HEK293 (cell line): ENCODE results near the gene NOXO1.
A peak's percentile ranks its signal among the peaks of the same experiment; 100 is the strongest.

Experiments
- BCL11B ChIP-seq: fragments of 450-650 bp; formaldehyde crosslinking; IDR thresholded peaks from 2 replicates; pipeline ENCODE4 v1.5.1; 2016; ENCODE audit warnings: low read depth, missing biosample characterization, missing genetic modification characterization
- GLI4 ChIP-seq: fragments of 450-650 bp; formaldehyde crosslinking; IDR thresholded peaks from 2 replicates; pipeline ENCODE4 v1.5.1; 2016; ENCODE audit warnings: missing biosample characterization, missing genetic modification characterization
- HOXA7 ChIP-seq: sonication (generic); formaldehyde crosslinking; IDR thresholded peaks from 2 replicates; pipeline ENCODE4 v1.8.1; 2022; ENCODE audit warnings: missing genetic modification reagents, borderline replicate concordance
- SALL2 ChIP-seq: fragments of 450-650 bp; formaldehyde crosslinking; IDR thresholded peaks from 2 replicates; pipeline ENCODE4 v1.5.0; 2017; ENCODE audit warnings: missing biosample characterization, mild to moderate bottlenecking, missing genetic modification characterization, borderline replicate concordance
- YY2 ChIP-seq: fragments of 450-650 bp; formaldehyde crosslinking; IDR thresholded peaks from 2 replicates; pipeline ENCODE4 v1.5.1; 2016; ENCODE audit warnings: missing biosample characterization, missing genetic modification characterization
- ZBTB11 ChIP-seq: fragments of 450-650 bp; formaldehyde crosslinking; conservative IDR thresholded peaks from 2 replicates; pipeline ENCODE4 v1.5.1; 2016; ENCODE audit warnings: low read depth, missing biosample characterization, missing genetic modification characterization
- ZBTB17 ChIP-seq: fragments of 450-650 bp; formaldehyde crosslinking; IDR thresholded peaks from 2 replicates; pipeline ENCODE4 v1.5.1; 2016; ENCODE audit warnings: missing biosample characterization, missing genetic modification characterization
- ZEB2 ChIP-seq: fragments of 450-650 bp; formaldehyde crosslinking; IDR thresholded peaks from 2 replicates; pipeline ENCODE4 v1.5.1; 2016; ENCODE audit warnings: missing biosample characterization, missing genetic modification characterization
- ZFP37 ChIP-seq: fragments of 450-650 bp; formaldehyde crosslinking; IDR thresholded peaks from 2 replicates; pipeline ENCODE4 v1.5.1; 2016; ENCODE audit warnings: missing biosample characterization, missing genetic modification characterization
- ZFP41 ChIP-seq: fragments of 450-650 bp; formaldehyde crosslinking; IDR thresholded peaks from 2 replicates; pipeline ENCODE4 v1.5.1; 2016; ENCODE audit warnings: missing biosample characterization, missing genetic modification characterization, borderline replicate concordance
- ZFP69B ChIP-seq: fragments of 450-650 bp; formaldehyde crosslinking; IDR thresholded peaks from 2 replicates; pipeline ENCODE4 v1.5.1; 2016; ENCODE audit warnings: missing biosample characterization, missing genetic modification characterization
- ZNF24 ChIP-seq: fragments of 450-650 bp; formaldehyde crosslinking; IDR thresholded peaks from 2 replicates; pipeline ENCODE4 v1.5.1; 2016; ENCODE audit warnings: missing biosample characterization, missing genetic modification characterization
- ZNF37A ChIP-seq: fragments of 450-650 bp; IDR thresholded peaks from 2 replicates; pipeline ENCODE4 v1.5.1; 2018; ENCODE audit warnings: missing biosample characterization, missing genetic modification characterization
- ZNF391 ChIP-seq: fragments of 450-650 bp; formaldehyde crosslinking; IDR thresholded peaks from 2 replicates; pipeline ENCODE4 v1.5.1; 2016; ENCODE audit warnings: low read depth, missing biosample characterization, missing genetic modification characterization, borderline replicate concordance
- ZNF394 ChIP-seq: fragments of 450-650 bp; formaldehyde crosslinking; IDR thresholded peaks from 2 replicates; pipeline ENCODE4 v1.5.1; 2016; ENCODE audit warnings: missing biosample characterization, missing genetic modification characterization, mild to moderate bottlenecking, moderate library complexity, borderline replicate concordance
- ZNF398 ChIP-seq: fragments of 450-650 bp; formaldehyde crosslinking; IDR thresholded peaks from 2 replicates; pipeline ENCODE4 v1.5.1; 2017; ENCODE audit warnings: missing biosample characterization, missing genetic modification characterization
- ZNF426 ChIP-seq: fragments of 450-650 bp; formaldehyde crosslinking; IDR thresholded peaks from 2 replicates; pipeline ENCODE4 v1.5.1; 2017; ENCODE audit warnings: missing biosample characterization, missing genetic modification characterization, mild to moderate bottlenecking, inconsistent platforms, moderate library complexity
- ZNF449 ChIP-seq: fragments of 450-650 bp; formaldehyde crosslinking; IDR thresholded peaks from 2 replicates; pipeline ENCODE4 v1.5.1; 2017; ENCODE audit warnings: missing biosample characterization, mild to moderate bottlenecking, missing genetic modification characterization, moderate library complexity
- ZNF548 ChIP-seq: fragments of 450-650 bp; formaldehyde crosslinking; IDR thresholded peaks from 2 replicates; pipeline ENCODE4 v1.5.1; 2016; ENCODE audit warnings: missing biosample characterization, missing genetic modification characterization
- ZNF580 ChIP-seq: fragments of 450-650 bp; formaldehyde crosslinking; IDR thresholded peaks from 2 replicates; pipeline ENCODE4 v1.5.1; 2016; ENCODE audit warnings: missing biosample characterization, missing genetic modification characterization
- ZNF621 ChIP-seq: fragments of 450-650 bp; formaldehyde crosslinking; IDR thresholded peaks from 2 replicates; pipeline ENCODE4 v1.5.1; 2017; ENCODE audit warnings: missing biosample characterization, missing genetic modification characterization
- ZNF639 ChIP-seq: fragments of 450-650 bp; formaldehyde crosslinking; IDR thresholded peaks from 2 replicates; pipeline ENCODE4 v1.5.1; 2016; ENCODE audit warnings: missing biosample characterization, missing genetic modification characterization
- ZNF768 ChIP-seq: fragments of 450-650 bp; formaldehyde crosslinking; IDR thresholded peaks from 2 replicates; pipeline ENCODE4 v1.5.1; 2018; ENCODE audit warnings: missing biosample characterization, mild to moderate bottlenecking, missing genetic modification characterization
- ZNF791 ChIP-seq: fragments of 450-650 bp; formaldehyde crosslinking; IDR thresholded peaks from 2 replicates; pipeline ENCODE4 v1.5.1; 2016; ENCODE audit warnings: missing biosample characterization, missing genetic modification characterization
- TF ChIP-seq, protein P1 (sequence below): fragments of 450-650 bp; formaldehyde crosslinking; IDR thresholded peaks from 2 replicates; pipeline ENCODE4 v1.5.1; 2016; ENCODE audit warnings: missing biosample characterization, missing genetic modification characterization
- TF ChIP-seq, protein P2 (sequence below): fragments of 450-650 bp; formaldehyde crosslinking; IDR thresholded peaks from 2 replicates; pipeline ENCODE4 v1.5.1; 2016; ENCODE audit warnings: missing biosample characterization, missing genetic modification characterization

Gene NOXO1

DNA sequence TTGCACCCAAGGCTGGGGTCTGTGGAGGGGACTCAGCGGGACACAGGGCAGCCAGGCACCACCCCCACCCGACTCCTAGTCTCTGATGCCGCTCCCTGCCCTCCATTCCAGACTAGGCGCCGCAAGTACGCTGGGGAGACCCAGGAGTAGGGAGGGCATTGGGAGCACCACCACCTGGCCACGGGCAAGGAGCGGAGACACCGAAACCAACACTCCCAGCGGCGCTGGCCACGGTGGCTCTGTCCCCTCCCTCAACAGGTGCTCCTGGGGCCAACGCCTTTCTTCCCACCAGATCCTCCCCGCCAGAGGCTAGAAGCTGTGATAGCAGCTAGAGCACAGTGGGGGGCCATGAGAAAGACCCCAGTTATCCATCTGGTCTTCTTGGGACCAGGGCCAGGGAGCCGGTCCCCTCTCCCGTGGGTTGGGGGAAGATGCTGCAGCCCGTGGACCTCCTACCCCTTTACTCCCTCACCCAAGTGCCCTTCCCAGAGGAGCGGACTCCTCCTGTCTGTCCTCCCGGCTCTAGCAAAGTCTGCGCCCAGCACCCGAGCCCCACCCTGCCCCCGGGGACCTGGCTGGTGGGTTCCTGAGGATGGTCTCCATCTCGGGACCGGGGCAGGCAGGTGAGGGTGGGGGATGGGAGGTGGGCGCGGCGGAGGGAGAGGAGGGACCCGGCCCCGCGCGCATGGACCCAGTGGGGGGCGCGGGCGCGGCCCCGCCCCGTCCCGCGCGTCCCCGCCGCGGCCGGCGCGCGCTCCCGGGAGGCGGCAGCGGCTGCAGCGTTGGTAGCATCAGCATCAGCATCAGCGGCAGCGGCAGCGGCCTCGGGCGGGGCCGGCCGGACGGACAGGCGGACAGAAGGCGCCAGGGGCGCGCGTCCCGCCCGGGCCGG lies 8.2 kb upstream of the NOXO1 start, which contains the start of gene SYNGR3 (continued):
- TF ChIP-seq ZNF426 (tag by site-specific recombination) (no peak), ZNF24 (no peak), YY2 (no peak), ZFP69B (tag by site-specific recombination) (no peak), ZBTB17 (tag by site-specific recombination) (peak; percentile 13; the same call in 1 of the 2 replicates), BCL11B (tag by site-specific recombination) (peak; percentile 33; the same call in 1 of the 2 replicates), ZBTB11 (no peak), GLI4 (tag by site-specific recombination) (no peak), ZFP41 (tag by site-specific recombination) (no peak), ZFP37 (tag by site-specific recombination) (no peak), ZNF391 (no peak), SALL2 (no peak), ZNF621 (tag by site-specific recombination) (no peak), ZNF768 (tag by site-specific recombination) (no peak), ZNF394 (tag by site-specific recombination) (peak; percentile 15; the same call in 1 of the 2 replicates), ZNF580 (no peak), ZNF791 (tag by site-specific recombination) (no peak), ZNF639 (no peak), ZNF548 (tag by site-specific recombination) (no peak), ZNF449 (no peak), ZEB2 (tag by site-specific recombination) (peak; percentile 25; the same call in 1 of the 2 replicates), ZNF398 (tag by site-specific recombination) (peak; percentile 31; the same call in 1 of the 2 replicates), HOXA7 (CRISPR knock-in tag) (no peak), ZNF37A (no peak)
- TF ChIP-seq, protein P1, sequence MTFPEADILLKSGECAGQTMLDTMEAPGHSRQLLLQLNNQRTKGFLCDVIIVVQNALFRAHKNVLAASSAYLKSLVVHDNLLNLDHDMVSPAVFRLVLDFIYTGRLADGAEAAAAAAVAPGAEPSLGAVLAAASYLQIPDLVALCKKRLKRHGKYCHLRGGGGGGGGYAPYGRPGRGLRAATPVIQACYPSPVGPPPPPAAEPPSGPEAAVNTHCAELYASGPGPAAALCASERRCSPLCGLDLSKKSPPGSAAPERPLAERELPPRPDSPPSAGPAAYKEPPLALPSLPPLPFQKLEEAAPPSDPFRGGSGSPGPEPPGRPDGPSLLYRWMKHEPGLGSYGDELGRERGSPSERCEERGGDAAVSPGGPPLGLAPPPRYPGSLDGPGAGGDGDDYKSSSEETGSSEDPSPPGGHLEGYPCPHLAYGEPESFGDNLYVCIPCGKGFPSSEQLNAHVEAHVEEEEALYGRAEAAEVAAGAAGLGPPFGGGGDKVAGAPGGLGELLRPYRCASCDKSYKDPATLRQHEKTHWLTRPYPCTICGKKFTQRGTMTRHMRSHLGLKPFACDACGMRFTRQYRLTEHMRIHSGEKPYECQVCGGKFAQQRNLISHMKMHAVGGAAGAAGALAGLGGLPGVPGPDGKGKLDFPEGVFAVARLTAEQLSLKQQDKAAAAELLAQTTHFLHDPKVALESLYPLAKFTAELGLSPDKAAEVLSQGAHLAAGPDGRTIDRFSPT = no peak; the same call in 1 of the 2 replicates
- TF ChIP-seq, protein P2, sequence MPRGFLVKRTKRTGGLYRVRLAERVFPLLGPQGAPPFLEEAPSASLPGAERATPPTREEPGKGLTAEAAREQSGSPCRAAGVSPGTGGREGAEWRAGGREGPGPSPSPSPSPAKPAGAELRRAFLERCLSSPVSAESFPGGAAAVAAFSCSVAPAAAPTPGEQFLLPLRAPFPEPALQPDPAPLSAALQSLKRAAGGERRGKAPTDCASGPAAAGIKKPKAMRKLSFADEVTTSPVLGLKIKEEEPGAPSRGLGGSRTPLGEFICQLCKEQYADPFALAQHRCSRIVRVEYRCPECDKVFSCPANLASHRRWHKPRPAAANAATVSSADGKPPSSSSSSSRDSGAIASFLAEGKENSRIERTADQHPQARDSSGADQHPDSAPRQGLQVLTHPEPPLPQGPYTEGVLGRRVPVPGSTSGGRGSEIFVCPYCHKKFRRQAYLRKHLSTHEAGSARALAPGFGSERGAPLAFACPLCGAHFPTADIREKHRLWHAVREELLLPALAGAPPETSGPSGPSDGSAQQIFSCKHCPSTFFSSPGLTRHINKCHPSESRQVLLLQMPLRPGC (tag by site-specific recombination) = no peak
